Colonic mucosa (tissue), 4 donors: ENCODE measurements around the gene ACACA. TPM values are rescaled to one million over a fixed set of nuclear protein-coding genes. Genes with fewer than 3 reads are reported as not detected.

Experiments used
- DNase-seq: peaks from one replicate; pipeline ENCODE4 v3.0.0-alpha.2; 2020
- H3K27ac ChIP-seq: fragments of 200-600 bp; one replicate; pipeline ENCODE4 v1.8.0; 2021
- H3K27me3 ChIP-seq: fragments of 200-600 bp; one replicate; pipeline ENCODE4 v1.8.0; 2021
- H3K36me3 ChIP-seq: fragments of 200-600 bp; one replicate; pipeline ENCODE4 v1.8.0; 2021
- H3K4me1 ChIP-seq: fragments of 200-600 bp; one replicate; pipeline ENCODE4 v1.8.0; 2021; ENCODE audit warnings: mild to moderate bottlenecking
- H3K4me3 ChIP-seq: fragments of 200-600 bp; one replicate; pipeline ENCODE4 v1.8.0; 2021
- H3K9ac ChIP-seq, 2 donors: one replicate each; pipeline ENCODE4 v1.7.0; 2013; ENCODE audit warnings: control low read depth in 2 of 2, low read depth in 2 of 2, low read length in 2 of 2
- H3K9me3 ChIP-seq: fragments of 200-600 bp; one replicate; pipeline ENCODE4 v1.8.0; 2021
- intact Hi-C: fragments of 100-400 bp; cut with DNase I; formaldehyde crosslinking; loops from one replicate; pipeline ENCODE4 v1.14.1; 2022
- total RNA-seq, 2 donors: library from RNA; stranded (reverse); fragmentation: NEBNext Ultra II Directional in 1 of 2; extraction: Animal tissue kit (Norgen Biotek cat#: 25700) in 1 of 2; gene quantifications; one replicate each; pipeline ENCODE4 v1.2.1, GENCODE V29; 2021
- TF ChIP-seq, protein P1 (sequence below): fragments of 200-600 bp; IDR thresholded peaks from one replicate; pipeline ENCODE4 v1.8.0; 2022; ENCODE audit warnings: antibody characterized with exemption, mild to moderate bottlenecking
- donor health status: healthy.
- donor health status: DM: no; HTN: no; CAD: no.
- donor health status: DM: no; HTN: no; CAD: no.

Gene ACACA
- total RNA-seq, 2 donors from 2014 or later, result 59.5 to 72.6 TPM

GRCh38 chr17:37092701-37093100 is 313.9 kb downstream of the ACACA start:
- peak overlapping the region; percentile 34 for H3K27ac ChIP-seq
- H3K4me3 ChIP-seq, result no peak overlapping the region
- no peaks in the 10 kb centered on the region for H3K4me1 ChIP-seq

DNA sequence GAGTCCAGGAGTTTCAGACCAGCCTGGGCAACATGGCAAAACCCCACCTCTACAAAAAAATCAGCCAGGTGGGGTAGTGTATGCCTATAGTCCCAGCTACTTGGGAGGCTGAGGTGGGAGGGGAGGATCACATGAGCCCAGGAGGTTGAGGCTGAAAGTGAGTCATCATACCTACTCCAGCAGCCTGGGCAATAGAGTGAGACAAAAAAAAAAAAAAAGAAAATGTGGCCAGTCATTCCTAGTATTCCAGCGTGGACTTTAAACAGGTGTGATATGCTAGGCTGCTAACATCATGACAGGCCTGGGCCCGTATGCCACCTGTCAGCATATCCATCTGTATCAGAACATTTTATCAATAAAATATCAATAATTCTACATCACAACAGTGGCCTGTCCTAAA is 314.6 kb downstream of the ACACA start:
- Histone ChIP-seq H3K27ac (peak overlapping the region; percentile 34), H3K9ac (no peak overlapping the region)
- DNase-seq, result peak; percentile 42

More at GRCh38 chr17:37092701-37093100, 313.9 kb downstream of the ACACA start:
- no peaks in the 10 kb centered on the region for H3K27me3 ChIP-seq
- no peaks in the 10 kb centered on the region for H3K36me3 ChIP-seq
- H3K9me3 ChIP-seq, result no peaks in the 10 kb centered on the region
- TF ChIP-seq, protein P1, sequence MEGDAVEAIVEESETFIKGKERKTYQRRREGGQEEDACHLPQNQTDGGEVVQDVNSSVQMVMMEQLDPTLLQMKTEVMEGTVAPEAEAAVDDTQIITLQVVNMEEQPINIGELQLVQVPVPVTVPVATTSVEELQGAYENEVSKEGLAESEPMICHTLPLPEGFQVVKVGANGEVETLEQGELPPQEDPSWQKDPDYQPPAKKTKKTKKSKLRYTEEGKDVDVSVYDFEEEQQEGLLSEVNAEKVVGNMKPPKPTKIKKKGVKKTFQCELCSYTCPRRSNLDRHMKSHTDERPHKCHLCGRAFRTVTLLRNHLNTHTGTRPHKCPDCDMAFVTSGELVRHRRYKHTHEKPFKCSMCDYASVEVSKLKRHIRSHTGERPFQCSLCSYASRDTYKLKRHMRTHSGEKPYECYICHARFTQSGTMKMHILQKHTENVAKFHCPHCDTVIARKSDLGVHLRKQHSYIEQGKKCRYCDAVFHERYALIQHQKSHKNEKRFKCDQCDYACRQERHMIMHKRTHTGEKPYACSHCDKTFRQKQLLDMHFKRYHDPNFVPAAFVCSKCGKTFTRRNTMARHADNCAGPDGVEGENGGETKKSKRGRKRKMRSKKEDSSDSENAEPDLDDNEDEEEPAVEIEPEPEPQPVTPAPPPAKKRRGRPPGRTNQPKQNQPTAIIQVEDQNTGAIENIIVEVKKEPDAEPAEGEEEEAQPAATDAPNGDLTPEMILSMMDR, result no peak
- H3K9ac ChIP-seq, result no peak overlapping the region
- DNase-seq, result no peak
- intact Hi-C loops, result no loop called here

GRCh38 chr17:37090941-37091340 is 315.7 kb downstream of the ACACA start:
- intact Hi-C loops, result no loop called here
- Histone ChIP-seq H3K9ac (no peak overlapping the region), H3K9me3 (no peaks in the 10 kb centered on the region), H3K27me3 (no peaks in the 10 kb centered on the region), H3K36me3 (no peaks in the 10 kb centered on the region), H3K27ac (no peak overlapping the region), H3K4me1 (no peaks in the 10 kb centered on the region), H3K4me3 (no peak overlapping the region)
- TF ChIP-seq, protein P1, result no peak
- no peak for DNase-seq

More for the DNA sequence above, 314.6 kb downstream of the ACACA start:
- TF ChIP-seq, protein P1, result no peak
- H3K4me3 ChIP-seq, result no peak overlapping the region
- no peaks in the 10 kb centered on the region for H3K9me3 ChIP-seq
- H3K4me1 ChIP-seq, result no peaks in the 10 kb centered on the region
- intact Hi-C loops, result no loop called here
- no peaks in the 10 kb centered on the region for H3K27me3 ChIP-seq
- H3K36me3 ChIP-seq, result no peaks in the 10 kb centered on the region

DNA sequence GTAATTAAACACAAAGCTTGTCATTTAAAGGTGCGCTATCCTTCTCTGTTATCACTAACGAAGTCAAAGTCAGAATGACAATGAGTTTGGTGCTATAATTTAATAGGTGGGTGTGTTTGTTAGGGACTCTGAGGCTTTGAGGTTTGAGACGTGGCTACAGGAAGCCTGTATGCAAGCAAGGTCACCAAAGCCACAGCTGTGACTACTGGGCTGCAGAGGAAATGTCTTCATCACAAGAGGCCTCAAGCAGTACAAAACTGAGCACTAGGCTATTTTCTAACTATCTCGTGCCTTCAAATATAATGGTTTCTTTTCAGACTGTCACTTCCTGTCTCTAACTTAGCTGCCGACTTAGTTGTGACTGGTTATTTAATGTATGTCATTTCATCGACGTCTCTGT is 316.7 kb downstream of the ACACA start:
- no peak for DNase-seq
- peak overlapping the region in 1 of 2 donors; percentile 24 for H3K9ac ChIP-seq

DNA sequence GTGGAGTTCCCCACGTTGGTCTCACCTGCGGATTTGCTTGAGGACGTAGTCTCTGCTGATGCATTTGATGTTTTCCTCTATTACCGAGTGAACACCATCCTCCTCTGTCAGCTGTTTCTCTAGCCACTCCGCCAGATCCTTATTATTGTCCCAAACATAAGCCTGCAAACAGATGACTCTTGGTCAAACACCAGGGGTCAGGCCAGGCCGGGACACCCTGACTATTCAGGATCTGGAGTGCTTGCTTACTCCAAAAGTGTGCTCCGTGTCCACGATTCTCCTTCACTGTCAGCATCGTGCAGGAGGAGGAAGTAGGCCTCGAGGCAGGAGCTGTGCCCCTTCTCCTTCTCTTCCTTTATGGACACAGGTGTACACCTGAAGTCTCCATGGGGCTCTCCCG is 317.7 kb downstream of the ACACA start:
- TF ChIP-seq, protein P1, result no peak
- H3K27ac ChIP-seq, result no peak overlapping the region
- no peaks in the 10 kb centered on the region for H3K36me3 ChIP-seq
- H3K9me3 ChIP-seq, result no peaks in the 10 kb centered on the region
- H3K4me1 ChIP-seq, result no peaks in the 10 kb centered on the region
- no peak for DNase-seq
- no peaks in the 10 kb centered on the region for H3K27me3 ChIP-seq
- no peak overlapping the region for H3K4me3 ChIP-seq
- intact Hi-C loops, result no loop called here
- no peak overlapping the region for H3K9ac ChIP-seq

More for the DNA sequence above, 316.7 kb downstream of the ACACA start:
- TF ChIP-seq, protein P1, result no peak
- intact Hi-C loops, result no loop called here
- Histone ChIP-seq H3K4me1 (no peaks in the 10 kb centered on the region), H3K27ac (peak overlapping the region; percentile 4), H3K4me3 (no peak overlapping the region), H3K36me3 (no peaks in the 10 kb centered on the region), H3K9me3 (no peaks in the 10 kb centered on the region), H3K27me3 (no peaks in the 10 kb centered on the region)
